Measurements from ENCODE around the gene CNGB1. TPM values are rescaled to one million over a fixed set of nuclear protein-coding genes. Genes with fewer than 3 reads are reported as not detected.
"Not testable (repeated sequence)": the region's sequence is repeated elsewhere in the genome, so short reads cannot be mapped to it uniquely, and the experiment has no call there.

The CNGB1 gene
- total RNA-seq, 1 experiment from 2014 or later = not detected

DNA sequence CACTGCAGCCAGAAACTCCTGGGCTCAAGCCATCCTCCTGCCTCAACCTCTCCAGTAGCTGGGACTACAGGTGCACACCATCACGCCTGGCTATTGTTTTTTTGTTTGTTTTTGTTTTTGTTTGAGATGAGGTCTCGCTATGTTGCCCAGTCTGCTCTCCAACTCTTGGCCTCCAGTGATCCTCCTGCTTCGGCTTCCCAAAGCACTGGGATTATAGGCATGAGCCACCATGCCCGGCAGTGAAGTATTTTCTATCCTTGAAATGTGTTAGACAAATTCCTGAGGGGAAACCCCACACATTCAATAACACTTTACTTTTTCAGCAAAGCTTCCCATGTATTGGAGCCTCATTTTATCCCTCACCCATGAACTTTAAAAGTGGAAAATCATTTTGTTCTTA lies 87.4 kb downstream of the CNGB1 start:
- Histone ChIP-seq H3K27me3 (peaks cover 11% of the 10 kb centered on the region), H3K27ac (no peak overlapping the region), H3K4me3 (no peak overlapping the region), H3K36me3 (no peaks in the 10 kb centered on the region), H3K9me3 (replicated peaks) (no peaks in the 10 kb centered on the region), H3K4me1 (no peaks in the 10 kb centered on the region)
- no peak for DNase-seq

DNA sequence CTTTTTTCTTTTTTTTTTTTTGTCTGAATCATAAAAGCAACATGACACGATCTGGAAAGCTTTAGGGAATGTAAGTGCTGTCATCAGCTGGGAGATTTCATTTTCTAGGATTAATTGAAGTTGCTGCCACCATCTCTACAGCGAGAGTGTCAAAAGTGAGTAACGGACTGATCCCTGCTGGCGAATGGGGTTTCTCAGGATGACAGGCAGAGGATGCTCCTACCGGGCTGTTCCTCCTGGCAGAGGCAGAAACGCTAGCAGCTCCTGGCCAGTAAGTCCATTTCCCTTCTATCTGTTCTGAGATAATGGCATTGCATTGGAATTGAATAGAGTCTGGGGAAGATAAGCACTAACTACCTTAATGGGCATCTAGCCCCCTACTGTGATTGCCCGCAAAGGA lies 88.1 kb downstream of the CNGB1 start:
- H3K27ac ChIP-seq = no peak overlapping the region
- no peaks in the 10 kb centered on the region for H3K36me3 ChIP-seq
- DNase-seq = no peak
- H3K27me3 ChIP-seq = peaks cover 11% of the 10 kb centered on the region
- H3K4me3 ChIP-seq = no peak overlapping the region
- H3K4me1 ChIP-seq = no peaks in the 10 kb centered on the region
- H3K9me3 ChIP-seq (replicated peaks) = no peaks in the 10 kb centered on the region

DNA sequence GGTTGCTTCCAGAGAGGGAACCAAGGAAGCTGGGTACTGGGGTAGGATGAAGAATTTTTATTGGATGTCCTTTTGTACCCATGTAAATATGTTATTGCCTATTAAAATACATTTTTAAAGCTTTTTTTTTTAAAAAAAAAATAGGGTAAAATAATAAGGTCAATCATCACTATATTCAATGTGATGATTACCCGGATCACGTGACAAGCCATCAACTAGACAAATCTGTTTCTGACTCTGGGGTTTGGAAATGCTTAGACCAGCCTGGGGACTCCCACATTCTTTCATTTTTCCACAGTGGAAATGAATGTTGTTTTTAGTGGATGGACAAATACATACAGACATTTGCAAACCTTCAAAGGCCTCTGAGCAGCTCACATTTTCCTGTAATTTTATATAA lies 88.7 kb downstream of the CNGB1 start:
- Histone ChIP-seq H3K27me3 (peaks cover 5% of the 10 kb centered on the region), H3K9me3 (replicated peaks) (no peaks in the 10 kb centered on the region), H3K4me1 (no peaks in the 10 kb centered on the region)

DNA sequence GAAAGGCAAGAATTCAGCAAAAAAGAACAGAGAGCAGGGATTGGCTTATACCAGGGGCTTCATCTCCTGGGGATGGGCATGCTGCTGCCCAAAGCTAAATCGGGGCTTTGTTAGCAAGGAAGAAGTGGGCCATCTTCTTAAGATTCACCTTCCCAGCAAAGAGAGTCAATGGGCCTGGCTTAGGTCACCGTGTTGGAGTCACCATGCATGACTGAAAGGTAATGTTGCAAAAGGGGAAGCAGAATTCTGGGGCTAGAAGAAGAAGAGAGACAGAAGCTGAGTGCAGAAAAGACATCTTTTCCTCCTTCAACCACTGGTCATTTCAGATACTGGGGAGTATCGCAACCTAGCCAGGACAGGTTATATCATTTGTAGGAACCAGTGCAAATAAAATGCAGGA lies 92.3 kb downstream of the CNGB1 start:
- H3K4me3 ChIP-seq = no peak overlapping the region
- H3K27me3 ChIP-seq = no peaks in the 10 kb centered on the region; the same call in 1 of the 2 replicates
- no peak for DNase-seq
- H3K4me1 ChIP-seq = no peaks in the 10 kb centered on the region
- no peaks in the 10 kb centered on the region for H3K9me3 ChIP-seq (replicated peaks)
- H3K27ac ChIP-seq = no peak overlapping the region
- no peaks in the 10 kb centered on the region for H3K36me3 ChIP-seq

More for the DNA sequence above, 88.7 kb downstream of the CNGB1 start:
- H3K27ac ChIP-seq = no peak overlapping the region
- no peaks in the 10 kb centered on the region for H3K36me3 ChIP-seq
- no peak overlapping the region for H3K4me3 ChIP-seq
- DNase-seq = no peak

DNA sequence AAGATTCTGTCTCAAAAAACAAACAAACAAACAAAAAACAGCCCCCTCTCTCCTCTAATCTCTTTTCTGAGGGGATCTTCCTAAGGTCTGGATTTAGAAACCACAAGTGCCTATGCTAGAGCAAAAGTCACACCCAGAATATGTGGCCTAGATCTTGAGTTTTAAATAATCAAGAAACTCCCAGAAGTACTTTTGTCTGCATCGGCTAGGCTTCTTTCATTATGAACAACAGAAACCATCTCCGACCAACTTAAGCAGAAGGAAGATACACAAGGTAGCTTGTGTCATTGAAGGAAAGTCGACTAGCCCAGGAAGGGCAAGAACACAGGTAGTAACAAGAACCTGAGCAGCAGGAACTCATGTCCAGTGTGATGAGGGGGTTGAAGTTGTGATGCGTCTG lies 94.7 kb downstream of the CNGB1 start:
- no peaks in the 10 kb centered on the region for H3K4me1 ChIP-seq
- no peaks in the 10 kb centered on the region for H3K36me3 ChIP-seq
- DNase-seq = no peak
- H3K27ac ChIP-seq = no peak overlapping the region
- H3K27me3 ChIP-seq = no peaks in the 10 kb centered on the region; the same call in 1 of the 2 replicates
- H3K4me3 ChIP-seq = no peak overlapping the region
- no peaks in the 10 kb centered on the region for H3K9me3 ChIP-seq (replicated peaks)

DNA sequence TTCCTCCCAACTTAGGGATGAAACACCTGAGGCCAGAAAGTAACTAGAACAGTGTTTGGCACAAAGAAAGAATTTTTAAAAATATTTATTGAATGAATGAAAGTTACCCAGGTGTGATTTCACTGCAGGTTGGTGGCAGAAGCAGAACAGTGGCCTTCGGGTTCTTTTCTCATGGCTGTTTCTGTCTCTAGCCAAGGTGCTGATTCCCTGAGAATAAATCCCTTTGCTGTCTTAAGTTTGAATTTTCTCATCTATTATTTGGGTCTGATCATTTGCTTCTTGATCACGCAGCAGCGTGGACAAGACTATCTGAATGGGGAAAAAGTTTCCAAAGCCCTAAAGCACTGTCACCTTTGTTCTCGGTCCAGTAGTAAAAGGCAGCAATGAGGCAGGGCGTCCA lies 95.6 kb downstream of the CNGB1 start:
- H3K27me3 ChIP-seq = no peaks in the 10 kb centered on the region; the same call in 1 of the 2 replicates
- no peaks in the 10 kb centered on the region for H3K4me1 ChIP-seq
- H3K27ac ChIP-seq = no peak overlapping the region
- H3K4me3 ChIP-seq = no peak overlapping the region
- no peaks in the 10 kb centered on the region for H3K9me3 ChIP-seq (replicated peaks)
- no peak for DNase-seq
- no peaks in the 10 kb centered on the region for H3K36me3 ChIP-seq

DNA sequence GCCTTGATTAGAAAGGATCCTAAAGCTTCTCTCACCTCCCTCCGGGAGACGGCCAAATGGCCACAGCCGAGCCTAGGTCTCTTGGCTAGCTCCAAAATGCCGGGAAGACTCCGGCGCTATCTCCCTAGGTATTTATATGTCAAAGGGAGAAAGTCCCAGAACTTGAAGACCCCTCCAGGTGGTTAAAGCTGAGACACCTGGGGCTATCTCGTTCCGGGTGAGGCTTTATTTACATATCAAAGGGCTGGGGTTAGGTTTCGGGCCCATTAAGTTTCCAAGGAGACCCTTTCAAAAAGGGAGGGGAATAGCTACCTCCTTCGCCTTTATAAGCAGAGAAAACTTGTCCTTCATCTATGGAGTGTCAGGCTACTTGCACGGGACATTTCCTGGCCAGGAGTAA lies 97.7 kb downstream of the CNGB1 start:
- Histone ChIP-seq H3K9me3 (replicated peaks) (no peaks in the 10 kb centered on the region), H3K27ac (no peak overlapping the region), H3K36me3 (no peaks in the 10 kb centered on the region), H3K4me3 (no peak overlapping the region), H3K27me3 (peaks cover 6% of the 10 kb centered on the region), H3K4me1 (no peaks in the 10 kb centered on the region)
- no peak for DNase-seq

DNA sequence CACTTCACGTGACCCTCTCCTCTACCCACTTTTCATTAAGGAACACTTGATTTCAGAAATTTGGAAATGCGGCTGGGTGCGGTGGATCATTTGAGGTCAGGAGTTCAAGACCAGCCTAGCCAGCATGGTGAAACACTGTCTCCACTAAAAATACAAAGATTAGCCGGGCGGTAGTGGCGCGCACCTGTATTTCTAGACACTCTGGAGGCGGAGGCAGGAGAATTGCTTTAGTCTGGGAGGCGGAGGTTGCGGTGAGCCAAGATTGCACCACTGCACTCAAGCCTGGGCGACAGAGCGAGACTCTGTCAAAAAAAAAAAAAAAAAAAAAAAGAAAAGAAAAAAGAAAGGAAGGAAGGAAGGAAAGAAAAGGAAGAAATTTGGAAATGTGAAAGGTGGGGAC lies 98.2 kb downstream of the CNGB1 start:
- H3K9me3 ChIP-seq (replicated peaks); H3K27ac ChIP-seq; H3K4me1 ChIP-seq; H3K27me3 ChIP-seq; DNase-seq; H3K4me3 ChIP-seq; H3K36me3 ChIP-seq: not testable (repeated sequence)

DNA sequence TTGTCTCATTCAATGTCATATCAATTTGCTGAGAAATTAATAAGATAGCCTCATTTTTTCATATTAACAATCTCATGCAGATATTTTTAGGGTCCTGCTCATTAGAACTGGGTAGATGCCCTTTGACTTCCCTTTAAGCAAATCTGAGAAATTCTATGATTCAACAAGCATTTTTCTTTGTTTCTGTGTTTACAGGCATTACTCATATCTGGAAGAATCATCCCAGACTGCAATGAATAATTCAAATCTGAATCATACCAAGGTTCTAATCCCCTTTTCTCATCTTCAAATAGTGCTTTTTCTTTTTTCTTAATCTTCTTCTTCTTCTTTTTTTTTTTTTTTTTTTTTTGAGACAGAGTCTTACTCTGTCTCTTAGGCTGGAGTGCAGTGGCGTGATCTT lies 99.5 kb downstream of the CNGB1 start:
- Histone ChIP-seq H3K9me3 (replicated peaks) (no peaks in the 10 kb centered on the region), H3K4me3 (no peak overlapping the region), H3K36me3 (no peaks in the 10 kb centered on the region), H3K27ac (no peak overlapping the region), H3K27me3 (peaks cover 6% of the 10 kb centered on the region), H3K4me1 (no peaks in the 10 kb centered on the region)
- no peak for DNase-seq

DNA sequence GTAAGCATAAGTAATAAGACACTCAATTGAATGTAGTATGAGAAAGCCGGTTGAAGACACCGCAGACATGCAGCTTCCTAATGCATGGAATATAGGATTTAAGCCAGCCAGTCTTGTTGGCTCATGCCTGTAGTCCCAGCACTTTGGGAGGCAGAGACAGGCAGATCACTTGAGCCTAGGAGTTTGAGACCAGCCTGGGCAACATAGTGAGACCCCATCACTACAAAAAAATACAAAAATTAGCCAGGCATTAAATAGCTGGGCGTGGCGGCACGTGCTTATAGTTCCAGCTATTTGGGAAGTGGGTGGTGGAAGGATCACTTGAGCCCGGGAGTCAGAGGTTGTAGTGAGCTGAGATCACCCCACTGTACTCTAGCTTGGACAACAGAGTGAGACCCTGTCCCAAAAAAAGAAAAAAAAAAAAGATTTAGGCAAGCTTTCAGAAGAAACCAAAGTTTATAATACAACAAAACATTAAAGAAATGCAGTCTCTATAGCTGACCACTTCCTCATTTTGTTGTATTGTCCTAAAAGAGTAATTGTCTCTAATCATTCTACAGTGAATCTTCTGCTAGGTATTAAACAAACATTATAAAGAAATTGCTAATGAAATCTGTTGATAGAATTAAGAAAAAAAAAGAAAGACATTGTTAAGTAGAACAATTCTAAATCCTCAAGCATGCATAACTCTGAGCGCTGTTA lies 100.0 kb downstream of the CNGB1 start:
- Histone ChIP-seq H3K27me3 (peaks cover 6% of the 10 kb centered on the region), H3K27ac (no peak overlapping the region), H3K4me3 (no peak overlapping the region), H3K9me3 (replicated peaks) (no peaks in the 10 kb centered on the region), H3K4me1 (no peaks in the 10 kb centered on the region), H3K36me3 (no peaks in the 10 kb centered on the region)
- no peak for DNase-seq

DNA sequence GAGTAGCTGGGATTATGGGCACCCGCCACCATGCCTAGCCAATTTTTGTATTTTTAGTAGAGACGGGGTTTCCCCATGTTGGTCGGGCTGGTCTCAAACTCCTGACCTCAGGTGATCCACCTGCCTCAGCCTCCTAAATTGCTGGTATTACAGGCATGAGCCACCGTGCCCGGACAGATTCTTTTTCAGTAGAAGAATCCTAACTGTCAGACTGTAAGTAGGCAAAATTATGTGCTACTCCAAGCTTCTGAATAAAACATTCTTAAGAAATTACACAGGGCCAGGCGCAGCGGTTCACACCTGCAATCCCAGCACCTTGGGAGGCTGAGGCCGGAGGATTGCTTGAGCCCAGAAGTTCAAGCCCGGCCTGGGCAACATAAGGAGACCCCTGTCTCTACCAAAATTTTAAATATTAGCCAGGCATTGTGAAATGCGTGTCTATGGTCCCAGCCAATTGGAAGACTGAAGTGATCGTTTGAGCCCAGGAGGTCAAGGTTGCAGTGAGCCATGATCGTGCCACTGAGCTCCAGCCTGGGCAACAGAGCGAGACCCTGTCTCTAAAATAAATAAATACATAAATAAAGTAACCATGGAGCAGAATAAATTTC lies 101.9 kb downstream of the CNGB1 start:
- Histone ChIP-seq H3K27me3 (peaks cover 6% of the 10 kb centered on the region), H3K4me3 (no peak overlapping the region), H3K4me1 (no peaks in the 10 kb centered on the region), H3K36me3 (no peaks in the 10 kb centered on the region), H3K27ac (no peak overlapping the region), H3K9me3 (replicated peaks) (no peaks in the 10 kb centered on the region)
- DNase-seq = no peak

DNA sequence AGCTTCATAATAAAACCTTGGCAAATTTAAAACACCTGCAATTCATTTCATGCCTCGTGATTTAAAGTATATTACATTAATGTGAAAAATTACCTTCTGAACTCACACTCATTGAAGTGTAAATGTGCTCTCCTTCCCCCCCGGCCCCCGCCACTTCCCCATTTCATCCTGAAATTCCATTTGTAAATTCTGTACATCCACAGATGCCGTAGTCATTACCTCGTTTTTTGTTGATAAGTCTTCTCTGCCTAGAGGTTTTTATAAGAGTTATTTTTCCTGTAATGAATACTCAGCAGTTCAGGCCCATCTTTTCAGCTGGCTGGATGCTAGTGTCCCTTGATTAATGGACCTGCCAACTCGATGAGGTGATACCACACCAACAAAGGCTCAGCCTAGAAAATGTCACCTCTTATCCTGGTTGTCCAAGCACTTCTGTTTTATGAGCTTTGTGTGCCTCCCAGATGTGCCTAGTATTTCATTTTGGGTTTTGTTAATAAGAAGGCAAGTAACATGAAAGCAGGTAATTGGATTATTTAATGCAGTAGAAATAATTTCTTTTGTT lies 103.8 kb downstream of the CNGB1 start:
- H3K27ac ChIP-seq = no peak overlapping the region
- H3K27me3 ChIP-seq = peaks cover 6% of the 10 kb centered on the region
- no peaks in the 10 kb centered on the region for H3K9me3 ChIP-seq (replicated peaks)
- no peaks in the 10 kb centered on the region for H3K36me3 ChIP-seq
- peaks cover 14% of the 10 kb centered on the region for H3K4me1 ChIP-seq
- no peak overlapping the region for H3K4me3 ChIP-seq
- no peak for DNase-seq

DNA sequence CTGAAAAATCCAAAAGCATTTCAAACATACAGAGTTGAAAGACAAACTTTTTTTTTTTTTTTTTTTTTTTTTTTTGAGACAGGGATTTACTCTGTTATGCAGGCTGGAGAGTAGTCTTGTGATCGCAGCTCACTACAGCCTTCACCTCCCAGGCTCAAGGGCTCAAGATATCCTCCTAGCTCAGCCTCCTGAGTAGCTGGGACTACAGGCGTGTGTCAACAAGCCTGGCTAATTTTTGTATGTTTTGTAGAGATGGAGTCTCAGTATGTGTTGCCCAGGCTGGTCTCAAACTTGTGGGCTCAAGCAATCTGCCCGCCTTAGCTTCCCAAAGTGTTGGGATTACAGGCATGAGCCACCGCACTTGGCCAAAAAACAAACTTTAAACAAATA lies 104.4 kb downstream of the CNGB1 start:
- H3K36me3 ChIP-seq = no peaks in the 10 kb centered on the region
- no peak overlapping the region for H3K27ac ChIP-seq
- peaks cover 6% of the 10 kb centered on the region for H3K27me3 ChIP-seq
- no peaks in the 10 kb centered on the region for H3K9me3 ChIP-seq (replicated peaks)
- H3K4me3 ChIP-seq = no peak overlapping the region
- H3K4me1 ChIP-seq = peaks cover 14% of the 10 kb centered on the region
- DNase-seq = no peak

DNA sequence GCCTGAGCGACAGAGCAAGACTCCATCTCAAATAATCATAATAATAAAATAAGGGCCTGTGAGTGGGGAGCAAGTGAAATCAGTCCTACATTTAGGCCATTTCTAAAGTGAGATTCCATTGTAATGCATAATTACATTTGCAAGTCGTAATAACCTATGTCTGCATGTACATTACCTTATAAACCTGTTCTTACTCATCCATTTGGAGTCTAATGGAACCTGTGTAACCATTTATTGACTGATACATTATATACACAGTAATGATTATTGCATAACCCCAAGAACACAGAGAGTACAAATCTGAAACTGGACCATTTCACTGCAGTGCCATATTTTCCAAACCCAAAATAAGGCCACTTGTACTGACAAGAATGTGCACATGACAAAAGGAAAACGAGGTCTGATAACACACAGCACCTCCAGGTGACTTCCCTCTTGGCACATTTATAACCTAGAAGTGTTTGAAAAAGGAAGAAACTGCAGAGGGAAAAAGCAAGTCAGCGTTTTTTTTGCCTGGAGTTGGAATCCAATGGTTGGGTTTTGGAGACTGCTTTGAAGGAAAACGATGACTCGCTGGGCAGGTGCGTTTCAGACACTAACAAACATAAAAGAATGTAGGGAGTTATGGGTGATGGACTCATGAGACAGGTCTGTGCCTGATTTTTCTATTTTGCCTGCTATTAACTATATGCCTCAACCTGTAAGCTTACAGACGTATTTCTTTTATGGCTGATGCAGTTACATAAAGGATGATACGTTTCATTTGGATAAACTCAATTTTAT lies 105.0 kb downstream of the CNGB1 start:
- peaks cover 14% of the 10 kb centered on the region for H3K4me1 ChIP-seq
- H3K27ac ChIP-seq = no peak overlapping the region
- no peaks in the 10 kb centered on the region for H3K36me3 ChIP-seq
- peaks cover 6% of the 10 kb centered on the region for H3K27me3 ChIP-seq
- H3K4me3 ChIP-seq = no peak overlapping the region
- DNase-seq = no peak
- H3K9me3 ChIP-seq (replicated peaks) = no peaks in the 10 kb centered on the region
